Ovary (tissue), 3 donors: Measurements from ENCODE around the gene CCND3.

Experiments used
- CTCF ChIP-seq, 3 donors: fragments of 450-650 bp in 2 of 3; fragments of 200-600 bp in 1 of 3; IDR thresholded peaks; one replicate each; pipeline versions ENCODE4 v1.5.1 to v1.8.0; 2016 to 2022; ENCODE audit warnings: antibody characterized with exemption in 3 of 3, mild to moderate bottlenecking in 1 of 3
- EP300 ChIP-seq: sonication (generic); formaldehyde crosslinking; IDR thresholded peaks from one replicate; pipeline ENCODE4 v1.6.1; 2017; ENCODE audit warnings: antibody characterized with exemption
- POLR2A ChIP-seq: fragments of 450-650 bp; IDR thresholded peaks from one replicate; pipeline ENCODE4 v1.6.1; 2017; ENCODE audit warnings: antibody characterized with exemption, mild to moderate bottlenecking, moderate library complexity
- donor health status: DM: no; HTN: no; CAD: no.

GRCh38 chr6:41892921-41893564, 48.6 kb downstream of the CCND3 start:
- TF ChIP-seq POLR2A (no peak), EP300 (no peak), CTCF (IDR thresholded peaks at IDR 0.05) (no peak)
